Measurements from ENCODE around the gene GTPBP2. TPM values are rescaled to one million over a fixed set of nuclear protein-coding genes. Genes with fewer than 3 reads are reported as not detected.
"Not testable (repeated sequence)": the region's sequence is repeated elsewhere in the genome, so short reads cannot be mapped to it uniquely, and the experiment has no call there.

GTPBP2 gene
- total and polyA plus RNA-seq, 10 of the 15 experiments (the other 5 are each of a cell fraction or from before 2014, with no cell fraction given): 5.9 to 63.4 (median 39.8) TPM

GRCh38 chr6:43593938-43594337, 35.1 kb downstream of the GTPBP2 start:
- ChIA-PET RAD21 (ENCODE audit: unreplicated experiment) (interaction anchor here (0.6 kb wide), 2 partner anchors 9 to 180 kb away, joined by 3 read pairs; no protein-coding TSS in a partner anchor), CTCF (interaction anchor here (1.1 to 1.6 kb wide), 3 partner anchors 14 to 630 kb away, joined by 3 to 8 read pairs (median 3); no protein-coding TSS in a partner anchor), SMC1A (ENCODE audit: uncharacterized antibody, unreplicated experiment) (interaction anchor here (1.5 kb wide), 1 partner anchor 17 kb away, joined by 3 read pairs; no protein-coding TSS in a partner anchor), POLR2A (interaction anchor here (0.6 to 1.2 kb wide), 2 partner anchors 18 to 908 kb away, joined by 3 to 6 read pairs; partner anchors contain the start of genes POLH and XPO5)
- Histone ChIP-seq H3K4me1 (ENCODE audit: control insufficient read depth, insufficient read depth, low read length) (no peaks in the 10 kb centered on the region), H3K9me3 (replicated peaks; ENCODE audit: control insufficient read depth, insufficient read depth, low read length) (no peaks in the 10 kb centered on the region), H3K4me3 (no peak overlapping the region), H3K27ac (ENCODE audit: control insufficient read depth, insufficient read depth) (no peak overlapping the region), H3K4me2 (ENCODE audit: control insufficient read depth, insufficient read depth) (no peak overlapping the region), H2AFZ (ENCODE audit: control insufficient read depth, low read depth, low read length) (no peak overlapping the region), H4K20me1 (ENCODE audit: control insufficient read depth, insufficient read depth) (no peaks in the 10 kb centered on the region), H3K9ac (ENCODE audit: control insufficient read depth, insufficient read depth, low read length) (no peak overlapping the region), H3K36me3 (ENCODE audit: control insufficient read depth in 2 of 2, insufficient read depth in 2 of 2, low read length in 1 of 2) (peaks cover 2 to 20% of the 10 kb centered on the region in 2 experiments; a peak in 3 of 4 replicates), H3K27me3 (replicated peaks in 1 of 2; ENCODE audit: control insufficient read depth in 2 of 2, insufficient read depth in 2 of 2, low read length in 1 of 2) (no peaks in the 10 kb centered on the region), H3K79me2 (ENCODE audit: control insufficient read depth, insufficient read depth, low read length) (no peaks in the 10 kb centered on the region)
- WGBS (ENCODE audit: insufficient coverage, insufficient replicate concordance, low lambda C conversion rate, missing lambda C conversion rate): 94% methylated on average over 1 of the region's 1 CpG
- in situ Hi-C loops (cut with MboI) (no loop called here), intact Hi-C loops (cut with micrococcal nuclease; ENCODE audit: unreplicated experiment) (no loop called here)
- FAIRE-seq: no peak
- DNase-seq (ENCODE audit: low read depth, low spot score): no peak
- no TSS peak for BruUV-seq (replicated peaks)
- no peak for ATAC-seq
- no peak for TF ChIP-seq GATAD2B (conservative IDR thresholded peaks at IDR 0.05; ENCODE audit: low read depth)
- TF ChIP-seq ZNF207 (IDR thresholded peaks at IDR 0.05; ENCODE audit: borderline replicate concordance): no peak
- TF ChIP-seq BHLHE40 (IDR thresholded peaks at IDR 0.05; ENCODE audit: borderline replicate concordance in 1 of 2, low read depth in 2 of 2, low read length in 1 of 2): no peak
- TF ChIP-seq CHD2 (IDR thresholded peaks at IDR 0.05; ENCODE audit: borderline replicate concordance, low read depth, low read length): no peak
- TF ChIP-seq TAF1 (IDR thresholded peaks at IDR 0.05; ENCODE audit: borderline replicate concordance, low read depth, low read length): no peak
- TF ChIP-seq NFYA (IDR thresholded peaks at IDR 0.05; ENCODE audit: borderline replicate concordance, low read depth, low read length): no peak
- no peak for TF ChIP-seq PAX8 (IDR thresholded peaks at IDR 0.05)
- TF ChIP-seq BRCA1 (IDR thresholded peaks at IDR 0.05; ENCODE audit: low read depth, low read length): no peak
- TF ChIP-seq MTA2 (IDR thresholded peaks at IDR 0.05; ENCODE audit: low read depth): no peak
- no peak for TF ChIP-seq IRF4 (IDR thresholded peaks at IDR 0.05; ENCODE audit: low read depth, low read length)
- no peak for TF ChIP-seq JUNB (IDR thresholded peaks at IDR 0.05)

DNA sequence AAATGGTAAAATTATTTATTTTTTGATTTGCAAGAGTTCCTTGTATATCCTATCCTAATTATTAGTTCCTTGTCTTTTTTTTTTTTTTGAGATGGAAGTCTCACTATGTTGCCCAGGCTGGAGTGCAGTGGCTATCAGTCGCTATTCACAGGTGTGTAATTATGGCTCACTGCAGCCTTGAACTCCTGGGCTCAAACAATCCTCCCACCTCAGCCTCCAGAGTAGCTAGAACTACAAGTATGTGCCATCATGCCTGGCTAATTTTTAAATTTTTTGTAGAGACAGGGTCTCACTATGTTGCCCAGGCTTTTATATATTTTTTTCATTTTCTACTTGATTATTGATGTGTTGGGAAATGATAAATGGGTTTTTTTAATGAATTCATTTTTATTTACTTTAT, 39.5 kb downstream of the GTPBP2 start:
- RAD21 ChIA-PET (ENCODE audit: unreplicated experiment); FAIRE-seq; ATAC-seq; intact Hi-C loops (cut with micrococcal nuclease; ENCODE audit: unreplicated experiment); H3K4me1 ChIP-seq (ENCODE audit: control insufficient read depth, insufficient read depth, low read length); H3K27ac ChIP-seq (ENCODE audit: control insufficient read depth, insufficient read depth); BruUV-seq (replicated peaks); SMC1A ChIA-PET (ENCODE audit: uncharacterized antibody, unreplicated experiment); H3K27me3 ChIP-seq (replicated peaks in 1 of 2; ENCODE audit: control insufficient read depth in 2 of 2, insufficient read depth in 2 of 2, low read length in 1 of 2); H3K79me2 ChIP-seq (ENCODE audit: control insufficient read depth, insufficient read depth, low read length); H3K9ac ChIP-seq (ENCODE audit: control insufficient read depth, insufficient read depth, low read length); H3K4me3 ChIP-seq; H3K9me3 ChIP-seq (replicated peaks; ENCODE audit: control insufficient read depth, insufficient read depth, low read length); H3K4me2 ChIP-seq (ENCODE audit: control insufficient read depth, insufficient read depth); in situ Hi-C loops (cut with MboI); DNase-seq (ENCODE audit: low read depth, low spot score); H4K20me1 ChIP-seq (ENCODE audit: control insufficient read depth, insufficient read depth); H2AFZ ChIP-seq (ENCODE audit: control insufficient read depth, low read depth, low read length): not testable (repeated sequence)
- POLR2A ChIA-PET: interaction anchor here (0.7 kb wide), 1 partner anchor 340 kb away, joined by 3 read pairs; no protein-coding TSS in a partner anchor
- no CpG with 5 or more reads among the region's 1 CpG for WGBS (ENCODE audit: insufficient coverage, insufficient replicate concordance, low lambda C conversion rate, missing lambda C conversion rate)
- CTCF ChIA-PET: interaction anchor here (0.6 to 3.5 kb wide), 2 partner anchors 19 to 361 kb away, joined by 3 to 15 read pairs; no protein-coding TSS in a partner anchor
- H3K36me3 ChIP-seq (ENCODE audit: control insufficient read depth in 2 of 2, insufficient read depth in 2 of 2, low read length in 1 of 2): peaks cover 6 to 27% of the 10 kb centered on the region in 2 experiments; a peak in 3 of 4 replicates

All from GM12878 (cell line).